A549 (cell line): Measurements from ENCODE around the gene CDH2.

ENCODE experiments used
- BHLHE40 ChIP-seq: IDR thresholded peaks from 2 replicates; pipeline ENCODE4 v1.6.1; 2012; ENCODE audit warnings: low read depth, low read length, inconsistent platforms
- CBX2 ChIP-seq: fragments of 200-600 bp; sonication (generic); IDR thresholded peaks from 2 replicates; pipeline ENCODE4 v1.6.1; 2016; ENCODE audit warnings: low read depth, mild to moderate bottlenecking, borderline replicate concordance
- CHD4 ChIP-seq: fragments of 200-600 bp; sonication (generic); IDR thresholded peaks from 2 replicates; pipeline ENCODE4 v1.6.1; 2016; ENCODE audit warnings: antibody characterized with exemption, mild to moderate bottlenecking, borderline replicate concordance
- CTCF ChIP-seq: fragments of >200 bp; sonication (Bioruptor Twin); formaldehyde crosslinking; IDR thresholded peaks from 3 replicates; pipeline ENCODE4 v1.5.1; 2016
- ELK1 ChIP-seq: fragments of 150-350 bp; IDR thresholded peaks from 2 replicates; pipeline ENCODE4 v1.6.1; 2014; ENCODE audit warnings: low read depth, mild to moderate bottlenecking, low read length
- EP300 ChIP-seq, 2 experiments: fragments of >200 bp; sonication (Bioruptor Twin); formaldehyde crosslinking; IDR thresholded peaks; 2 replicates in 1 of 2; 3 replicates in 1 of 2; pipeline ENCODE4 v1.6.1; 2016 to 2017
- MYC ChIP-seq: IDR thresholded peaks from 2 replicates; pipeline ENCODE4 v1.6.1; 2012; ENCODE audit warnings: mild to moderate bottlenecking, inconsistent platforms, low read length, improper control_type of control experiment, borderline replicate concordance
- POLR2A ChIP-seq: IDR thresholded peaks from 2 replicates; pipeline ENCODE4 v1.6.1; 2012; ENCODE audit warnings: mild to moderate bottlenecking, low read length
- RAD21 ChIP-seq, 2 experiments: fragments of >200 bp in 1 of 2; sonication (Bioruptor Twin) in 1 of 2; formaldehyde crosslinking in 1 of 2; IDR thresholded peaks in 1 of 2; conservative IDR thresholded peaks in 1 of 2; 2 replicates in 1 of 2; 3 replicates in 1 of 2; pipeline ENCODE4 v1.6.1; 2012 to 2018; ENCODE audit warnings: inconsistent platforms in 1 of 2
- RCOR1 ChIP-seq: fragments of 150-350 bp; IDR thresholded peaks from 2 replicates; pipeline ENCODE4 v1.6.1; 2014; ENCODE audit warnings: antibody characterized with exemption, low read length, low read depth
- RNF2 ChIP-seq: fragments of 200-600 bp; sonication (generic); IDR thresholded peaks from 2 replicates; pipeline ENCODE4 v1.6.1; 2016; ENCODE audit warnings: low read depth, mild to moderate bottlenecking, antibody characterized with exemption, moderate library complexity, borderline replicate concordance
- SREBF2 ChIP-seq: fragments of 450-650 bp; IDR thresholded peaks from 2 replicates; pipeline ENCODE4 v1.6.1; 2014; ENCODE audit warnings: mild to moderate bottlenecking, moderate library complexity
- ZSCAN20 ChIP-seq: fragments of 250-450 bp; sonication (Bioruptor Pico); IDR thresholded peaks from 2 replicates; pipeline ENCODE4 v1.8.0; 2022; ENCODE audit warnings: mild to moderate bottlenecking, moderate library complexity

GRCh38 chr18:28067346-28067745, 109.6 kb downstream of the CDH2 start:
- TF ChIP-seq CTCF, result no peak
- TF ChIP-seq POLR2A, result no peak
- no peak for TF ChIP-seq ELK1
- TF ChIP-seq RCOR1, result no peak
- no peak for TF ChIP-seq SREBF2
- no peak for TF ChIP-seq BHLHE40
- TF ChIP-seq EP300 (IDR thresholded peaks at IDR 0.05), result no peak
- TF ChIP-seq CHD4, result no peak
- no peak for TF ChIP-seq MYC
- TF ChIP-seq ZSCAN20 (CRISPR knock-in tag), result no peak
- no peak for TF ChIP-seq CBX2
- TF ChIP-seq RNF2, result no peak
- TF ChIP-seq RAD21 (conservative IDR thresholded peaks at IDR 0.05 in 1 of 2, IDR thresholded peaks at IDR 0.05 in 1 of 2), result no peak
